Thyroid gland (tissue), 4 donors: Measurements from ENCODE around the gene DNAJB6. TPM values are rescaled to one million over a fixed set of nuclear protein-coding genes. Genes with fewer than 3 reads are reported as not detected.

Experiments used
- DNase-seq, 2 donors: peaks; one replicate each; pipeline ENCODE4 v3.0.0-alpha.2; 2019
- H3K27ac ChIP-seq, 3 donors: fragments of 200-600 bp; sonication (generic); 1 replicate in 2 of 3; 2 replicates in 1 of 3; pipeline ENCODE4 v1.5.1; 2016 to 2019; ENCODE audit warnings: mild to moderate bottlenecking in 1 of 3, moderate library complexity in 1 of 3
- H3K27me3 ChIP-seq: fragments of 200-600 bp; sonication (generic); one replicate; pipeline ENCODE4 v1.5.1; 2019
- H3K36me3 ChIP-seq, 2 donors: fragments of 200-600 bp; sonication (generic); one replicate each; pipeline ENCODE4 v1.5.1; 2016 to 2019
- H3K4me1 ChIP-seq, 2 donors: fragments of 200-600 bp; sonication (generic); one replicate each; pipeline ENCODE4 v1.5.1; 2017 to 2019
- H3K4me3 ChIP-seq, 3 donors: fragments of 200-600 bp; sonication (generic); replicated peaks in 1 of 3; 1 replicate in 2 of 3; 2 replicates in 1 of 3; pipeline ENCODE4 v1.5.1; 2016; ENCODE audit warnings: mild to moderate bottlenecking in 1 of 3
- H3K9me3 ChIP-seq: fragments of 200-600 bp; sonication (generic); one replicate; pipeline ENCODE4 v1.5.1; 2017
- POLR2A ChIP-seq, 2 donors: fragments of 450-650 bp; IDR thresholded peaks; one replicate each; pipeline ENCODE4 v1.6.1; 2017; ENCODE audit warnings: antibody characterized with exemption in 2 of 2, mild to moderate bottlenecking in 2 of 2, moderate library complexity in 1 of 2
- WGBS, 2 donors: methylation state at CpG; one replicate each; pipeline ENCODE4 v1.1.5; 2017; 5-methylcytosine and 5-hydroxymethylcytosine counted together
- intact Hi-C: fragments of 100-400 bp; cut with DNase I; formaldehyde crosslinking; loops from one replicate; pipeline ENCODE4 v1.15.1; 2023
- total RNA-seq, 4 donors: library from RNA; depleted of rRNA; stranded (reverse); fragments of >200 nt; gene quantifications; one replicate each; pipeline ENCODE4 v1.2.3, GENCODE V29; 2016
- TF ChIP-seq, protein P1 (sequence below), 6 experiments: fragments of 200-600 bp in 3 of 6; fragments of 450-650 bp in 3 of 6; sonication (generic) in 3 of 6; IDR thresholded peaks; one replicate each; pipeline ENCODE4 v1.5.1; 2016 to 2019; ENCODE audit warnings: antibody characterized with exemption in 6 of 6, mild to moderate bottlenecking in 2 of 6, inconsistent platforms in 1 of 6, moderate library complexity in 1 of 6

The DNAJB6 gene
- total RNA-seq, 4 donors from 2014 or later, result 80.7 to 92.7 (median 91.1) TPM

DNA sequence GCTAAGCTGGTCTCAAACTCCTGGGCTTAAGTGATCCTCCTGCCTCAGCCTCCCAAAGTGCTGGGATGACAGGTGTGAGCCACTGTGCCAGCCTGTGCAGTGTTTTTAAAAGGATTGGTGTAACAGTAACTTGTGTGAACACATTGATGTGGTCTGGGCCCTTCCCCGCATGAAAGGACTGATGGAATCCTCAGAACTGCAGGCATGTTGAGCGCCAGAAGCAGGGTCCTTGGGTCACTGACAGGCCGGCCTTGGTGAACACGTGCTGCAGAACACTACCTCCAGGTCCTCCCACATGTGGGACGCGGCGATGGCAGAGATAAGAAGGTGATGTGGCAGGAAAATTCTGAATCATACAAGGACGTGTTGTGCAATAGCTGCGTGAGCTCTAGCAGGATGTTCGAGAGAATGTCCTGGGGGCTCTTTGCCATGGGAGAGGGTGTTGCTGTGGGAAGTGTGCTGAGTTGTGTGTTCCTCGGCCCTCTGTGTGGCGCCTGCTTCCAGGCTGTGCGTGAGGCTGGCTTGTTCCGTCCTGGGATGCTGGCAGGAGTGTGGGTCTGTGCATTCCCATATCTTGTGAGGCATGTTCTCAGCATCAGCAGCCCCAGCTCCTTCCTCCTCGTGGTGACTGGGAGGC, 68.2 kb downstream of the DNAJB6 start:
- H3K27me3 ChIP-seq, result no peaks in the 10 kb centered on the region
- DNase-seq, result no peak
- intact Hi-C loops, result no loop called here
- no peaks in the 10 kb centered on the region for H3K4me1 ChIP-seq
- H3K27ac ChIP-seq, result no peak overlapping the region
- no peak overlapping the region for H3K4me3 ChIP-seq
- TF ChIP-seq, protein P1, sequence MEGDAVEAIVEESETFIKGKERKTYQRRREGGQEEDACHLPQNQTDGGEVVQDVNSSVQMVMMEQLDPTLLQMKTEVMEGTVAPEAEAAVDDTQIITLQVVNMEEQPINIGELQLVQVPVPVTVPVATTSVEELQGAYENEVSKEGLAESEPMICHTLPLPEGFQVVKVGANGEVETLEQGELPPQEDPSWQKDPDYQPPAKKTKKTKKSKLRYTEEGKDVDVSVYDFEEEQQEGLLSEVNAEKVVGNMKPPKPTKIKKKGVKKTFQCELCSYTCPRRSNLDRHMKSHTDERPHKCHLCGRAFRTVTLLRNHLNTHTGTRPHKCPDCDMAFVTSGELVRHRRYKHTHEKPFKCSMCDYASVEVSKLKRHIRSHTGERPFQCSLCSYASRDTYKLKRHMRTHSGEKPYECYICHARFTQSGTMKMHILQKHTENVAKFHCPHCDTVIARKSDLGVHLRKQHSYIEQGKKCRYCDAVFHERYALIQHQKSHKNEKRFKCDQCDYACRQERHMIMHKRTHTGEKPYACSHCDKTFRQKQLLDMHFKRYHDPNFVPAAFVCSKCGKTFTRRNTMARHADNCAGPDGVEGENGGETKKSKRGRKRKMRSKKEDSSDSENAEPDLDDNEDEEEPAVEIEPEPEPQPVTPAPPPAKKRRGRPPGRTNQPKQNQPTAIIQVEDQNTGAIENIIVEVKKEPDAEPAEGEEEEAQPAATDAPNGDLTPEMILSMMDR (IDR thresholded peaks at IDR 0.05), result no peak
- no peak for TF ChIP-seq POLR2A (IDR thresholded peaks at IDR 0.05)
- 84 to 88% methylated on average over 15 of the region's 15 CpGs for WGBS, 2 donors
- H3K9me3 ChIP-seq, result no peaks in the 10 kb centered on the region
- H3K36me3 ChIP-seq, result peaks cover 2 to 10% of the 10 kb centered on the region in 2 donors

DNA sequence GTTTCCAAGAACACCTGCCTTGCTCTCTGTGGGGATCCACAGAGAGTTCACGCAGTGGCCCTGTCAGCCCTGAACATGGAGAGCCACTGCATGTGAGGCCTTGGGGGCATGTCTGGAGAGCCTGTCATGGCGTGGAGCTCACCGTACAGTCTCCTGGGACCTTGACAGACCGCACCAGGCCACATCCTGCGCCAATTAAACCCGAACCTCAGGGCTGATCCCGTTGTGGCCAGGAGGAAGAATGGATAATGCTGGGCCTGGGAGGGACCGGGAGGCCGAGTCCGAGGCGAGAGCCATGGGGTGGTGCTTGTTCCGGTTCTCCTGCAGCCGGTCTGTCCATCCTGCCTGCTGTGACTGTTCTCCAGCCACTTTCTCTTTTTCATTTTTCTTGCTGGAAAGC, 68.7 kb downstream of the DNAJB6 start:
- TF ChIP-seq, protein P1 (IDR thresholded peaks at IDR 0.05), result no peak
- no peaks in the 10 kb centered on the region for H3K27me3 ChIP-seq
- no peaks in the 10 kb centered on the region for H3K4me1 ChIP-seq
- H3K27ac ChIP-seq, result no peak overlapping the region
- no peak for DNase-seq
- WGBS, 2 donors, result 92 to 94% methylated on average over 9 to 13 of the region's 13 CpGs
- H3K4me3 ChIP-seq, result no peak overlapping the region
- H3K9me3 ChIP-seq, result no peaks in the 10 kb centered on the region
- intact Hi-C loops, result no loop called here
- H3K36me3 ChIP-seq, result peaks cover 8 to 15% of the 10 kb centered on the region in 2 donors

DNA sequence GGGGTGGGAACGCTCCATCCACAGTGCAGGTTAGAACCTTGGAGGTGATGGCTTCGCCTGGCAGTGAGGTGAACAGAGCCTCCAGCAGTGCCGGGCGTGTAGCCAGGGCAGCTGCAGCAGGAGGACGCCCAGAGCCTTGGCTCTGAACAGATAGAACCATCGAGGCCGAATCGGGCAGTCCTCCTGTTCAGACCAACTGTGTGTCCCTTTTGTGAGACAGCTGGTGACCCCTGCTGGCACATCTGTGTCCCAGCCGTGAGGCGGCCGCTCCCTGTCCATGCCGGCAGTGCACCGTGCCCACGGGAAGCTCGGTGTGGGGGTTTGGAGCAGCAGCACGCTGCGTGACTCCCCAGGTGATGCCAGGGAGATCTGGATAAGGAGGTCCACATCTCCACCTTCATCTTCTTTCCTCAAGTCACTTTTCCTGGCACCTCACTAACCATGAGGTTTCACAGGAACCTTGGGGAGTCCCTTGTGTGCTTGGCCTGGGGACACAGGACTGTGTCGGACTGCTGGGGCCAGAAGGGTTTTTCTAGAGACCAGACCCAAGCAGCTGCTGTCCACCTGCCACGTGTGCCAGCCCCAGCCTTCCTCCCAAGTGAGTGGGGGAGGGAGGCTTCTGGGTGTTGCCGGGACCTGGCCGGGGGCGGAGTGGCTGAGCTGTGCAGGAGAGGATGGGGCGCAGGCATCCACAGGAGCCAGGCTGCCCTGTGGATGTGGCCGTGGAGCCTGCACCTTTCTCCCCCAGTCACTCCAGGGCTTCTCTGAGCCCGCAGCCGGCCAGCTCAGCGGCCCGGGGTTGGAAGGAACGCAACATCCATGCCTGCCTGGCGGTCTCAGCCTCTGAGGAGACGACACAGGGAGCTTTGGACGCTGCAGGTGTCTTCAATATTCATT, 69.4 kb downstream of the DNAJB6 start:
- no peaks in the 10 kb centered on the region for H3K27me3 ChIP-seq
- H3K4me1 ChIP-seq, result no peaks in the 10 kb centered on the region
- intact Hi-C loops, result no loop called here
- DNase-seq, result no peak
- H3K27ac ChIP-seq, result no peak overlapping the region
- no peak overlapping the region for H3K4me3 ChIP-seq
- TF ChIP-seq, protein P1 (IDR thresholded peaks at IDR 0.05), result no peak
- no peak for TF ChIP-seq POLR2A (IDR thresholded peaks at IDR 0.05)
- WGBS, 2 donors, result 89 to 95% methylated on average over 20 to 32 of the region's 32 CpGs
- H3K9me3 ChIP-seq, result no peaks in the 10 kb centered on the region
- peaks cover 9 to 15% of the 10 kb centered on the region in 2 donors for H3K36me3 ChIP-seq

DNA sequence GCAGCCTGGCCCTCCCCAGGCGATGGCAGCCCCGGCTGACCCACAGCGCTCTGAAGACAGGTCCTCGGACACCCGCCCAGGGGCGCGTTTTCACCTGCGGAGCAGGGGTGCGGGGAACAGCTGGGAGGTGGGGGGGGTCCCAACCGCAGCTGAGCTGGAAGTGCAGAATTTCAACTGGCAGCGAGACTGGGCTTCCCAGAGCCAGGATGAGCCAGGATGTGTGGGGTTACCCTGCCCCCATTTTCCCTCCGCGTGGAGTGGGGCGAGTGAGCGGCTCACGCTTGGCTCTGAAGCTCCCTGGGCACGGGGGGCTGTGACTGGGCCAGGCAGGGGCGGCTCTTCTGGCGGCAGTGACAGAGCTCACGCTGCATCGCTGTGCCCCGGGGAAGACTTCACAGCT, 70.2 kb downstream of the DNAJB6 start:
- no peak for DNase-seq
- WGBS, 2 donors, result 97 to 98% methylated on average over 11 to 20 of the region's 22 CpGs
- no peaks in the 10 kb centered on the region for H3K27me3 ChIP-seq
- intact Hi-C loops, result no loop called here
- TF ChIP-seq, protein P1 (IDR thresholded peaks at IDR 0.05), result no peak
- no peak for TF ChIP-seq POLR2A (IDR thresholded peaks at IDR 0.05)
- H3K36me3 ChIP-seq, result peaks cover 9 to 15% of the 10 kb centered on the region in 2 donors
- no peak overlapping the region for H3K27ac ChIP-seq
- no peaks in the 10 kb centered on the region for H3K4me1 ChIP-seq
- no peak overlapping the region for H3K4me3 ChIP-seq
- no peaks in the 10 kb centered on the region for H3K9me3 ChIP-seq
